Embryonic facial prominence (tissue), 1 donor: ENCODE data around the gene HK1.

Experiments
- DNase-seq: peaks from one replicate; pipeline ENCODE4 v3.0.0-alpha.2; 2016; ENCODE audit errors: extremely low spot score

HK1 gene

GRCh38 chr10:69403519-69403918, 125.2 kb downstream of the HK1 start:
- no peak for DNase-seq

GRCh38 chr10:69404786-69405185, 126.5 kb downstream of the HK1 start:
- DNase-seq, result no peak

- DNase-seq, result no peak
These were observed 126.9 kb downstream of the HK1 start for GRCh38 chr10:69405221-69405620.

GRCh38 chr10:69406302-69406811, 128.1 kb downstream of the HK1 start:
- no peak for DNase-seq

- no peak for DNase-seq
These were observed 128.7 kb downstream of the HK1 start for GRCh38 chr10:69406816-69407580.

- no peak for DNase-seq
These were observed 129.5 kb downstream of the HK1 start for GRCh38 chr10:69407621-69408301.

GRCh38 chr10:69408318-69409175, 130.3 kb downstream of the HK1 start:
- DNase-seq, result peak; percentile 88

- no peak for DNase-seq
These were observed 130.8 kb downstream of the HK1 start for GRCh38 chr10:69409176-69409495.

GRCh38 chr10:69409968-69410367, 131.7 kb downstream of the HK1 start:
- DNase-seq, result no peak

GRCh38 chr10:69410487-69410886, 132.2 kb downstream of the HK1 start:
- no peak for DNase-seq

GRCh38 chr10:69411476-69411875, 133.2 kb downstream of the HK1 start:
- no peak for DNase-seq

- no peak for DNase-seq
These were observed 134.0 kb downstream of the HK1 start for GRCh38 chr10:69412232-69412790.

GRCh38 chr10:69413221-69413865, 135.0 kb downstream of the HK1 start:
- peak; percentile 39 for DNase-seq

GRCh38 chr10:69414036-69415018, 136.0 kb downstream of the HK1 start:
- no peak for DNase-seq

GRCh38 chr10:69415049-69415448, 136.8 kb downstream of the HK1 start:
- DNase-seq, result no peak

GRCh38 chr10:69415951-69416350, 137.7 kb downstream of the HK1 start:
- DNase-seq, result no peak

GRCh38 chr10:69416695-69417094, 138.4 kb downstream of the HK1 start, which contains the start of gene TACR2:
Gene TACR2 (minus strand): TSS chr10:69416918. CDS start chr10:69416323, 595 bp downstream.
- DNase-seq, result no peak

GRCh38 chr10:69417542-69417941, 139.2 kb downstream of the HK1 start:
- DNase-seq, result no peak

- no peak for DNase-seq
These were observed 139.9 kb downstream of the HK1 start for GRCh38 chr10:69418052-69418752.
